AG04449 (cell line): Measurements from ENCODE around the gene RIOX2.

Source experiments
- CTCF ChIA-PET: fragments of 350-600 bp; formaldehyde crosslinking; extraction: SDS; loops from one replicate; lab custom pipeline; 2021; ENCODE audit warnings: antibody characterized with exemption; lab: Yijun Ruan, JAX
- POLR2A ChIA-PET: fragments of 400-600, 350-600 bp; formaldehyde crosslinking; extraction: SDS; loops from one replicate; lab custom pipeline; 2020; ENCODE audit warnings: antibody characterized with exemption, inconsistent platforms; lab: Yijun Ruan, JAX
- DNase-seq: peaks from one replicate; pipeline ENCODE4 v3.0.0-alpha.2; 2010; ENCODE audit warnings: low read depth, low spot score
- H3K4me3 ChIP-seq: 2 replicates; pipeline ENCODE4 v1.5.1; 2011; ENCODE audit warnings: low read depth, mild to moderate bottlenecking, control low read depth, low read length
- TF ChIP-seq, protein P1 (sequence below): IDR thresholded peaks from one replicate; pipeline ENCODE4 v1.5.1; 2011; ENCODE audit warnings: mild to moderate bottlenecking, moderate library complexity, low read length, control low read depth, inconsistent platforms; ENCODE audit not compliant: insufficient read depth; ENCODE audit errors: missing control alignments

The RIOX2 gene

DNA sequence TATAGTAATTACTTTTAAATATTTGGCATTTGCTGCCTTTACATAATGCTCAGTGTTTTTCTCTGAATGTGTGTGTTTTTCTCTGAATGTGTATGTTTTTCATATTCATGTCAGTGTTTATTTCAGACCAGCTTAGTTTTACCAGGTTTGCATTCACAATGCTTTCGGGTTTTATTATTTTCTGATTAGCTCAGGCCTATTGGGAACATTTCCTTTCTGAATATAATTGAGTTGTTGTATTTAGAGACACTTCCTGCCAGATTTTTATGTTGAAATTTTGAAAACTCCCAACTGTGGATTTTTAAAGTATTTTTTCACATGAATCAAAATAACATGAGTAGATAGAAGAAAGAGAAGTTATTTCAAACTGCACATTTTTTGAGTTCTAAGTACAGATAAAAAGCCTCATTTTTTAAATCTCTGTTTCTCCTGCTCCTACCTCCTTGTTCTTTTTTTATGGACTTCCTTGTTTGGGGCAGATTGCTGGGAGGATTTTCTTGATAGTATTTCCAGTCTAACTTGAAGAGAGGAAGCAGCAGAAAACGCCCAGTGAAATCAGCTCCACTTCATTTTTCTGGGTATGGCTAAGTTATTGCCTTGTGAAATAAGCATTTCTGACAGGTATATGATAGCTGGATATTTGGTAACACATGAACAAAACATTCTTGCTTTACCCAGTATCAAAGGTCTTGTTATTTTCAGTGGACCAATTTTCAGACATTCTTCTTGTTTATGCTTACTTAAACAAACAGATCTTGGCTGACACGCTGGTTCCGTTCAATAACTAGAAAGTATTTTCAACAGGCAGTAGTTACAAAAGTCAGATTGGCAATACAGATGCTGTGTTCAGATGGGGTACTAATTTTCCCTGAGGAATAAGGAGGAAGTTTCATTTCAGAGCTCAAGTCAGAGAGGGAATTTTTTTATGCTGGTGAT, 70.7 kb downstream of the RIOX2 start:
- ChIA-PET POLR2A (no interaction called here), CTCF (no interaction called here)
- TF ChIP-seq, protein P1, sequence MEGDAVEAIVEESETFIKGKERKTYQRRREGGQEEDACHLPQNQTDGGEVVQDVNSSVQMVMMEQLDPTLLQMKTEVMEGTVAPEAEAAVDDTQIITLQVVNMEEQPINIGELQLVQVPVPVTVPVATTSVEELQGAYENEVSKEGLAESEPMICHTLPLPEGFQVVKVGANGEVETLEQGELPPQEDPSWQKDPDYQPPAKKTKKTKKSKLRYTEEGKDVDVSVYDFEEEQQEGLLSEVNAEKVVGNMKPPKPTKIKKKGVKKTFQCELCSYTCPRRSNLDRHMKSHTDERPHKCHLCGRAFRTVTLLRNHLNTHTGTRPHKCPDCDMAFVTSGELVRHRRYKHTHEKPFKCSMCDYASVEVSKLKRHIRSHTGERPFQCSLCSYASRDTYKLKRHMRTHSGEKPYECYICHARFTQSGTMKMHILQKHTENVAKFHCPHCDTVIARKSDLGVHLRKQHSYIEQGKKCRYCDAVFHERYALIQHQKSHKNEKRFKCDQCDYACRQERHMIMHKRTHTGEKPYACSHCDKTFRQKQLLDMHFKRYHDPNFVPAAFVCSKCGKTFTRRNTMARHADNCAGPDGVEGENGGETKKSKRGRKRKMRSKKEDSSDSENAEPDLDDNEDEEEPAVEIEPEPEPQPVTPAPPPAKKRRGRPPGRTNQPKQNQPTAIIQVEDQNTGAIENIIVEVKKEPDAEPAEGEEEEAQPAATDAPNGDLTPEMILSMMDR, result no peak
- DNase-seq, result no peak
- no peak overlapping the region for H3K4me3 ChIP-seq

DNA sequence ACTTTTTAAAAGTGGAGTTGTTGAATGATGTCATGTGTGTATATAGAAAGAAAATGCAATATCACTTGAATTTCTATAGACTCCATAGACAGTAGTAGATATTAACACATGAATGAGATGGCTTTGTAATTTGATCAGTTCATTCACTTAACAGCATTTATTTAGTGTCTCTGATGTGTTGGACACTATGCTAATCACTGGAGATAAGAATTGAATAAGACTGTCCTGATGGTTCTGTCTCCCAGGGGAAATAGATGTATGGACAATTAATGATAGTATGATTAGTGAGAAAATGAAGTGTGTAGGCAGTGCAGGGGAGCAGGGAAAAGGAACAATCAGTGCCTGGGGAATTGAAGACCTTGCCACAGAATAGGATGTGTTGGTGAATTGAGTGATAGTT, 72.9 kb downstream of the RIOX2 start:
- no peak for DNase-seq
- H3K4me3 ChIP-seq, result no peak overlapping the region
- TF ChIP-seq, protein P1, result no peak
- POLR2A ChIA-PET, result no interaction called here
- CTCF ChIA-PET, result no interaction called here

DNA sequence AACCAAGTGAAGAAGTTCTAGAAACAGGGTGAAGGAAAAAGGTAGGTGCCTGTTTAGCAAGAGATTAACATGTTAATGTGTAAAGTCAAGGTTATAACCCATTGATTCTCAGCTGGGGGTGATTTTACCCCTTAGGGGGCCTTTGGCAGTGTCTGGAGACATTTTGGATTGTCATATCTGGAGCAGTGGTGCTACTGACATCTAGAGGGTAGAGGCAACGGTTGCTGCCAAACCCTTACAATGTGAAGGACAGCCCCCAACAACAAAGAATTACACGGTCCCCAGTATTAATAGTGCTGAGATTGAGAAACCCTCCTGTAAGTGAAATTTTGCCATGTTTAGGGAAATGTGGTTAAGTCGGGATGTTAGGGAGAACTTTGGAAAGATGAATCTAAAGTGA, 75.7 kb downstream of the RIOX2 start:
- POLR2A ChIA-PET, result no interaction called here
- TF ChIP-seq, protein P1, result no peak
- CTCF ChIA-PET, result no interaction called here
- no peak overlapping the region for H3K4me3 ChIP-seq
- DNase-seq, result no peak

DNA sequence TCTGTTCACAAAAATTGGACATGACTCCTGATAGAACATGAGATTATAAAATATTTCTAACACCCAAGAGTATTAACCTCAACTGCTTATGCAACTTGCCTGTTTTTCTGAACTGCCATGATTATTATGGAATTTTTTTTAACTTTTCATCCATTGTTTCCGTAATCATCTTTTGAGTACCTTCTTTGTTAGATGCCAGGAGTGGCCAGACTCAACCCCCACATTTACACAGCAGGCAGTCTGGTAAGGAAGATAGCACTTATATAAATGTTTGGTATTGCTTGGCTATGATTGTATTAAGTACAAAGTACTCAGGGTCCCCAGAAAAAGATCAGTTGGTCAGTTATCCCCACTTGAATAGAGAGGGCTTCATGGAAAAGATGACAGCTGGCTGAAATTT, 76.1 kb downstream of the RIOX2 start:
- TF ChIP-seq, protein P1, result no peak
- no peak for DNase-seq
- ChIA-PET POLR2A (no interaction called here), CTCF (interaction anchor here (1.0 kb wide), 1 partner anchor 16 kb away, joined by 3 read pairs; no protein-coding TSS in a partner anchor)
- no peak overlapping the region for H3K4me3 ChIP-seq

DNA sequence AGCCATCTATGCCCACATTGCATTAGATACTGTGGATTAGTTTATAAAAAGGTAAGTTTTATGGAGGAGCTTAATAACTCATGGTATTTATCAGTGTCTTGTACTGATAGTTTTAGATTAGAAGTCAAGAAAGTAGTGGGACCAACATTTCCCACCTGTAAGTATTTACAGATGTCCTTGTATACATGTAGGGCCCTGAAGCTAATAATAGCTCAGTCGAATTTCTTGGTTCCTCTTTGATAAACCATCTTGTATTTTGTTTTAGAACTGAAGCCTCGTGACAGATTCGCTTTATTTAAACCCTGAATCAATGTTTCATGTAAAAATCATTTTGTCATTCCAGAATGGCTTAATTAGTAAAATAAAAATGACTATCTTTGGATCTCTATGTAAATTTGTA, 77.0 kb downstream of the RIOX2 start:
- TF ChIP-seq, protein P1, result no peak
- ChIA-PET POLR2A (no interaction called here), CTCF (interaction anchor here (1.0 kb wide), 1 partner anchor 17 kb away, joined by 3 read pairs; no protein-coding TSS in a partner anchor)
- DNase-seq, result no peak
- H3K4me3 ChIP-seq, result no peak overlapping the region

DNA sequence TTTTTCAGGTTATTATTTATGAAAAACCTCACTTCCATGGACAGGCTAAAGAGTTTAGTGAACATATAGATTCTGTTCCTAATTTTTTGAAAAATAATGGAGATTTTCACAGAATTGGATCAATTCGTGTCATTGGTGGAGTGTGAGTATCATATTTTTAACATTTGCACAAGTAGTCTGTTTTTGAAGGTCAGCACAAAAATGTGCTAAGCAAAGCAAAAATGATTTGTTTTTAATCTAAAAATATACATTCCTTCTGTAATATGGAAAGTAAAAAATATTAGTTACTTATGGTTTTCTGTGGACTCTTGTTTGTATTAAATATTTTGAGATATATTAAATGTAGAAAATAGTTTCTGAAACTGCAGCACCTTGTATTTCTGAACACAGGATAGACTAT, 79.4 kb downstream of the RIOX2 start:
- CTCF ChIA-PET, result no interaction called here
- no peak overlapping the region for H3K4me3 ChIP-seq
- POLR2A ChIA-PET, result no interaction called here
- TF ChIP-seq, protein P1, result no peak
- no peak for DNase-seq
